22Rv1 (cell line): ENCODE measurements around the gene ARID4A.

ENCODE experiments used
- H3K27ac ChIP-seq: fragments of 450-650 bp; 2 replicates; pipeline ENCODE4 v1.5.1; 2017
- ZFX ChIP-seq: fragments of 450-650 bp; IDR thresholded peaks from 2 replicates; pipeline ENCODE4 v1.6.1; 2017; ENCODE audit warnings: antibody characterized with exemption, borderline replicate concordance
- TF ChIP-seq, protein P1 (sequence below): fragments of 450-650 bp; IDR thresholded peaks from 2 replicates; pipeline ENCODE4 v1.5.1; 2017; ENCODE audit warnings: mild to moderate bottlenecking

ARID4A gene

DNA sequence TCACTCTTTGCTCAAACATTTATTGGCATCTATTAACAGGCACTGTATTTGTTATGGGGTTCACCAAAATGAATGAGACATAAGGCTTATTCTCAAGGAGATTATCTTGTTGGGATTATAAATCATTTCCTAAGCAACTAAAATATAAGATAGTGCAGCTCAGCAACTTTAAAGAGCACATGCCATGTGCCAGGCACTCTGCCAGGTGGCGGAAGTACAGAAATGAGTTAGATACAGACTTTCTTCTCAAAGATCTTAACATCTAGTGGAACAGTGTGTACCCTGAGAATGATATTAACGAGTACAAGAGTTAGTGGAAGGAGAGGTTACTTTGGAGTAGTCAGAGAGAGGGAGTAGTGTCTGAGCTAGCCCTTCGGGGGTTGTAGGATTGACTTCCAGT, 68.9 kb downstream of the ARID4A start:
- H3K27ac ChIP-seq, result no peak overlapping the region
- TF ChIP-seq, protein P1, sequence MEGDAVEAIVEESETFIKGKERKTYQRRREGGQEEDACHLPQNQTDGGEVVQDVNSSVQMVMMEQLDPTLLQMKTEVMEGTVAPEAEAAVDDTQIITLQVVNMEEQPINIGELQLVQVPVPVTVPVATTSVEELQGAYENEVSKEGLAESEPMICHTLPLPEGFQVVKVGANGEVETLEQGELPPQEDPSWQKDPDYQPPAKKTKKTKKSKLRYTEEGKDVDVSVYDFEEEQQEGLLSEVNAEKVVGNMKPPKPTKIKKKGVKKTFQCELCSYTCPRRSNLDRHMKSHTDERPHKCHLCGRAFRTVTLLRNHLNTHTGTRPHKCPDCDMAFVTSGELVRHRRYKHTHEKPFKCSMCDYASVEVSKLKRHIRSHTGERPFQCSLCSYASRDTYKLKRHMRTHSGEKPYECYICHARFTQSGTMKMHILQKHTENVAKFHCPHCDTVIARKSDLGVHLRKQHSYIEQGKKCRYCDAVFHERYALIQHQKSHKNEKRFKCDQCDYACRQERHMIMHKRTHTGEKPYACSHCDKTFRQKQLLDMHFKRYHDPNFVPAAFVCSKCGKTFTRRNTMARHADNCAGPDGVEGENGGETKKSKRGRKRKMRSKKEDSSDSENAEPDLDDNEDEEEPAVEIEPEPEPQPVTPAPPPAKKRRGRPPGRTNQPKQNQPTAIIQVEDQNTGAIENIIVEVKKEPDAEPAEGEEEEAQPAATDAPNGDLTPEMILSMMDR, result no peak
- TF ChIP-seq ZFX, result no peak

GRCh38 chr14:58368956-58369355, 70.6 kb downstream of the ARID4A start:
- no peak overlapping the region for H3K27ac ChIP-seq
- TF ChIP-seq ZFX, result no peak
- TF ChIP-seq, protein P1, result no peak

- H3K27ac ChIP-seq, result no peak overlapping the region
- TF ChIP-seq, protein P1, result no peak
- TF ChIP-seq ZFX, result no peak
Observed at GRCh38 chr14:58376791-58377190, 78.4 kb downstream of the ARID4A start.

GRCh38 chr14:58390830-58391229, 92.5 kb downstream of the ARID4A start:
- H3K27ac ChIP-seq, result no peak overlapping the region
- TF ChIP-seq, protein P1, result no peak
- no peak for TF ChIP-seq ZFX

DNA sequence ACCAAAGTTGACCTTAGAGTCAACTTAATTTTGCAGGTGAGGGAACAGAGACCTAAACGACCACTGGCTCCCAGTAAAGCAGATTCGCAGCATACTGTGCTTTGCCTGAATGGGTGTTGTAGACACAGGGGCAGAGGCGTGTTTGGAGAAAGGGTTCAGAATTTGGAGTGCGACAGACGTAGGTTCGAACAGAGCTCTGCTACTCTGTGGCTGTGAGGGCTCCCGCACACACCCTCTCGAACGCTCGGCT, 97.1 kb downstream of the ARID4A start:
- H3K27ac ChIP-seq, result peak overlapping the region; percentile 55; the same call in 1 of the 2 replicates
- TF ChIP-seq, protein P1, result no peak
- no peak for TF ChIP-seq ZFX

- H3K27ac ChIP-seq, result peak within 1 kb of the TSS; percentile 55
- TF ChIP-seq, protein P1, result peak; percentile 98
- no peak for TF ChIP-seq ZFX
Observed at GRCh38 chr14:58395812-58396788, 97.7 kb downstream of the ARID4A start, which contains the start of gene TOMM20L. TSS of gene TOMM20L (plus strand) at chr14:58395930. CDS start at chr14:58395958, 28 bp downstream.

GRCh38 chr14:58397156-58397555, 98.8 kb downstream of the ARID4A start:
- H3K27ac ChIP-seq, result no peak overlapping the region
- TF ChIP-seq ZFX, result no peak

- no peak for TF ChIP-seq ZFX
- TF ChIP-seq, protein P1, result no peak
- H3K27ac ChIP-seq, result no peak overlapping the region
Observed at GRCh38 chr14:58398495-58398894, 100.1 kb downstream of the ARID4A start.
